Heart right ventricle (tissue), 16 donors: ENCODE measurements around the gene IL27RA. TPM values are rescaled to one million over a fixed set of nuclear protein-coding genes. Genes with fewer than 3 reads are reported as not detected.
"Not testable (repeated sequence)": the region's sequence is repeated elsewhere in the genome, so short reads cannot be mapped to it uniquely, and the experiment has no call there.

Experiments used
- ATAC-seq, 8 donors: fragments of 200-7000 bp; cut with Tn5 transposase; one replicate each; pipeline ENCODE4 v1.9.1; 2020; ENCODE audit warnings: mild to moderate bottlenecking in 8 of 8, moderate library complexity in 8 of 8, moderate number of reproducible peaks in 1 of 8
- DNase-seq, 2 donors: peaks; one replicate each; pipeline ENCODE4 v3.0.0-alpha.2; 2020
- H3K27ac ChIP-seq, 10 donors: fragments of 200-600 bp; sonication (generic) in 2 of 10; one replicate each; pipeline versions ENCODE4 v1.5.0 to v1.8.0; 2020 to 2022; ENCODE audit warnings: mild to moderate bottlenecking in 3 of 10
- H3K27me3 ChIP-seq, 7 donors: fragments of 200-600 bp; one replicate each; pipeline ENCODE4 v1.8.0; 2021 to 2022; ENCODE audit warnings: mild to moderate bottlenecking in 2 of 7
- H3K36me3 ChIP-seq, 9 donors: fragments of 200-600 bp; sonication (generic) in 1 of 9; one replicate each; pipeline versions ENCODE4 v1.5.0 to v1.8.0; 2020 to 2022; ENCODE audit warnings: mild to moderate bottlenecking in 2 of 9
- H3K4me1 ChIP-seq, 9 donors: fragments of 200-600 bp; sonication (generic) in 1 of 9; one replicate each; pipeline versions ENCODE4 v1.5.0 to v1.8.0; 2020 to 2022; ENCODE audit warnings: mild to moderate bottlenecking in 4 of 9
- H3K4me3 ChIP-seq, 10 donors: fragments of 200-600 bp; sonication (generic) in 2 of 10; one replicate each; pipeline versions ENCODE4 v1.5.0 to v1.8.0; 2020 to 2022; ENCODE audit warnings: mild to moderate bottlenecking in 7 of 10, moderate library complexity in 2 of 10
- H3K9me3 ChIP-seq, 11 donors: fragments of 200-600 bp in 10 of 11; sonication (generic) in 2 of 11; one replicate each; pipeline versions ENCODE4 v1.5.0 to v1.8.0; 2013 to 2022; ENCODE audit warnings: mild to moderate bottlenecking in 2 of 11, control low read depth in 1 of 11, moderate library complexity in 1 of 11
- CTCF ChIP-seq, 9 donors: fragments of 200-600 bp; sonication (generic) in 2 of 9; IDR thresholded peaks; one replicate each; pipeline versions ENCODE4 v1.5.0 to v1.8.0; 2021 to 2022; ENCODE audit warnings: antibody characterized with exemption in 9 of 9, mild to moderate bottlenecking in 5 of 9, moderate library complexity in 1 of 9
- WGBS, 2 donors: extraction: QIAGEN DNeasy Blood & Tissue Kit; methylation state at CpG; one replicate each; pipeline ENCODE4 v1.1.7; 2013; ENCODE audit warnings: inconsistent platforms in 1 of 2; 5-methylcytosine and 5-hydroxymethylcytosine counted together
- intact Hi-C, 10 donors: fragments of 100-400 bp; cut with DNase I; formaldehyde crosslinking; loops; one replicate each; pipeline versions ENCODE4 v1.11.1 to v1.14.2; 2022
- polyA plus RNA-seq, 2 donors: library from polyadenylated mRNA; stranded (reverse); fragments of 200-250 nt; gene quantifications; one replicate each; pipeline ENCODE4 v1.2.3, GENCODE V29; 2013
- total RNA-seq, 10 donors: library from RNA; stranded (reverse); fragmentation: NEBNext Ultra II Directional in 3 of 10; extraction: Animal tissue kit (Norgen Biotek cat#: 25700) in 3 of 10; gene quantifications; one replicate each; pipeline versions ENCODE4 v1.2.1 to v1.2.4, GENCODE V29; 2021 to 2023
- donor health status: Arrhythmogenic right ventricular cardiomyopathy.
- donor health status: ischemic (EF 13 %, LVEDD 7.1; RV severe dilation, severe dysfunction).
- donor health status: healthy with polysubstance abuse.
- donor health status: DM: no; HTN: yes; CAD: no.
- donor health status: DM: no; HTN: no; CAD: no.
- donor health status: ischemic (EF 25% LVEDD 6.9; RV normal size, moderate dysfunction).
- donor health status: ischemic (EF 25% LVEDD 5.7; RV mildly dilated, moderate dysfunction).
- donor health status: healthy.
- donor health status: DM: yes; HTN: yes; CAD: no.
- donor health status: Ischemic cardiomyopathy.
- donor health status: ischemic (EF 35%, LVEDD 5.7; RV mildly dilated, moderate dysfunction).
- donor health status: nonischemic (EF 11% LVEDD 7.7; RV severe dilation, severe dysfunction).
- donor health status: DM: yes; HTN: yes; CAD: no.
- donor health status: PGD.
- donor health status: ischemic (EF 29% LVEDD 5.4; RV normal size, mild dysfunction).
- donor health status: nonischemic (EF 23%, LVEDD 6.1; RV moderate dilation, normal function).

The IL27RA gene
- total and polyA plus RNA-seq, 12 donors, result 2.4 to 7.6 (median 4.1) TPM

DNA sequence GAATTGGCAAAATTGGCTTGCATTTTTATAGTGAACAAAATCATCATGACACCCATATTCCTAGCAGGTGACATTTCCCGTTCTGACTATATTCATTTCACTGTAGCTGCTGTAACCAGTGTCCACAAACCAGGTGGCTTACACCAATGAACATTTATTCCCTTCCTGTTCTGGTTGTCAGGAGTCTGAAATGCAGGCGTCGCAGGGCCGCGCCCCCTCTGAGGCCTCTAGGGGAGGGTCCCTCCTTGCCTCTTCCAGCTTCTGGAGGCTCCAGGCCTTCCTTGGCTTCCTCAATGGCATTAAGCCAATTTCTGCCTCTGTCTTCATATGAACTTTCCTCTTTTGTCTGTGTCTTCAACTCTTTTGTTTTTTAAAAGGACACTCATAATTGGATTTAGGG lies 10.1 kb upstream of the IL27RA start:
- Histone ChIP-seq H3K27me3 (no peaks in the 10 kb centered on the region), H3K36me3 (no peaks in the 10 kb centered on the region), H3K4me3 (no peak overlapping the region), H3K4me1 (peaks cover 0 to 33% (median 0%) of the 10 kb centered on the region in 9 donors), H3K9me3 (no peaks in the 10 kb centered on the region), H3K27ac (peak overlapping the region in 1 of 10 donors; percentile 33)
- intact Hi-C loops, result no loop called here
- ATAC-seq (no peak), DNase-seq (no peak)
- WGBS, 2 donors, result 42 to 55% methylated on average over 5 of the region's 5 CpGs
- TF ChIP-seq CTCF (IDR thresholded peaks at IDR 0.05), result no peak

- H3K36me3 ChIP-seq, result no peaks in the 10 kb centered on the region
- no peaks in the 10 kb centered on the region for H3K9me3 ChIP-seq
- 88 to 94% methylated on average over 4 of the region's 4 CpGs for WGBS, 2 donors
- H3K4me3 ChIP-seq, result no peak overlapping the region
- no peak overlapping the region for H3K27ac ChIP-seq
- H3K4me1 ChIP-seq, result peaks cover 0 to 33% (median 0%) of the 10 kb centered on the region in 9 donors
- ATAC-seq (no peak), DNase-seq (no peak)
- intact Hi-C loops, result no loop called here
- no peaks in the 10 kb centered on the region for H3K27me3 ChIP-seq
- no peak for TF ChIP-seq CTCF (IDR thresholded peaks at IDR 0.05)
Measured at GRCh38 chr19:14022469-14022868, 9.1 kb upstream of the IL27RA start.

DNA sequence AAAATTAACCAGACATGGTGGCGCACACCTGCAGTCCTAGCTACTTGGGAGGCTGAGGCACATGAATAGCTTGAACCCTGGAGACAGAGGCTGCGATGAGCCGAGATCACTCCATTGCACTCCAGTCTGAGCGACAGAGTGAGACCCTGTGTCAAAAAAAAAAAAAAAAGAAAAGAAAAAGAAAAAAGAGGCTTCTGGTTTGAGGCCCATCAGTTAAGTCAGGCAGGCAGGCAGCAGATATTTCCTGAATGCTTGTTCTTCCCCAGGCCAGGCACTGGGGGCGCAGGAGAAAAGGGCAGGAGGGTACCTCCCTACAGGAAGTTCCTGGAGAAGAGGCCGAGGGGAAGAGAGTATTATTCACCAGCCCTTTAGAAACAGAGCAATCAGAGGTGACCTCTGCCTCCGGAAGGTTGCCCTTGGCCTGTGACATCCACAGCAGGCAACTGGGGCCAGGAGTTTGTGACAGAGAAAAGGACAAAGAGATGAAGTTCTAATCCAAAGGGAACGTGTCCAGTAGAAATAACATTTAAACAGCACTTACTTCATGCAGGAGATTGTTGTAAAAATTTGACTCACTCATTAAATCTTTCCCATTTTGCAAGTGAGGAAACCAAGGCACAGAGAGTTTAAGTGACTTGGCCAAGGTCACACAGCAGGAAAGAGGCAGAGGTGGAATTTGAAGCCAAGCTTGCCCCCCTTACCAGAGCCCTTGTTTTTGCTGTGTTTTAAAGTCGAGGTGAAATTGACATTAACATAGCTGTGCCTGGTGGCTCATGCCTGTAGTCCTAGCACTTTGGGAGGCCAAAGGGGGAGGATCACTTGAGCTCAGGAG lies 7.9 kb upstream of the IL27RA start:
- TF ChIP-seq CTCF (IDR thresholded peaks at IDR 0.05), result peak; percentile 9 to 55 (median 47)
- H3K9me3 ChIP-seq, result no peaks in the 10 kb centered on the region
- no peak overlapping the region for H3K4me3 ChIP-seq
- DNase-seq (peak in 1 of 2 donors; percentile 46), ATAC-seq (peak; percentile 61 to 93 (median 76))
- 46% methylated on average over 9 of the region's 9 CpGs for WGBS, 2 donors
- H3K27me3 ChIP-seq, result no peaks in the 10 kb centered on the region
- H3K4me1 ChIP-seq, result peaks cover 0 to 28% (median 0%) of the 10 kb centered on the region in 9 donors
- no peaks in the 10 kb centered on the region for H3K36me3 ChIP-seq
- peak overlapping the region in 7 of 10 donors; percentile 3 to 54 (median 24) for H3K27ac ChIP-seq
- intact Hi-C loops, result no loop called here

- intact Hi-C loops, DNase-seq, ATAC-seq, H3K27ac ChIP-seq, H3K9me3 ChIP-seq, H3K27me3 ChIP-seq, H3K36me3 ChIP-seq, H3K4me3 ChIP-seq: not testable (repeated sequence)
- H3K4me1 ChIP-seq, result peaks cover 0 to 31% (median 8%) of the 10 kb centered on the region in 9 donors
- WGBS, 2 donors, result 92% methylated on average over 5 of the region's 5 CpGs
Measured at GRCh38 chr19:14026652-14027192, 4.8 kb upstream of the IL27RA start.
